Uterus (tissue), 4 donors: Measurements from ENCODE around the gene FAM217B. TPM values are rescaled to one million over a fixed set of nuclear protein-coding genes. Genes with fewer than 3 reads are reported as not detected.
A peak's percentile ranks its signal among the peaks of the same experiment; 100 is the strongest.

Experiments
- DNase-seq, 2 donors: peaks; one replicate each; pipeline ENCODE4 v3.0.0-alpha.2; 2019 to 2020
- H3K27ac ChIP-seq, 2 donors: fragments of 200-600 bp; sonication (generic); 1 replicate in 1 of 2; 2 replicates in 1 of 2; pipeline ENCODE4 v1.5.1; 2016 to 2018
- H3K27me3 ChIP-seq, 2 donors: fragments of 200-600 bp; sonication (generic); one replicate each; pipeline ENCODE4 v1.5.1; 2018 to 2019; ENCODE audit warnings: control low read depth in 1 of 2
- H3K36me3 ChIP-seq, 2 donors: fragments of 200-600 bp; sonication (generic); one replicate each; pipeline ENCODE4 v1.5.1; 2019; ENCODE audit warnings: control low read depth in 1 of 2
- H3K4me1 ChIP-seq, 2 donors: fragments of 200-600 bp; sonication (generic); one replicate each; pipeline ENCODE4 v1.5.1; 2018 to 2019; ENCODE audit warnings: control low read depth in 1 of 2
- H3K4me3 ChIP-seq, 2 donors: fragments of 200-600 bp; sonication (generic); 1 replicate in 1 of 2; 2 replicates in 1 of 2; pipeline ENCODE4 v1.5.1; 2018 to 2019; ENCODE audit warnings: mild to moderate bottlenecking in 1 of 2
- H3K9me3 ChIP-seq, 2 donors: fragments of 200-600 bp; sonication (generic); one replicate each; pipeline ENCODE4 v1.5.1; 2019; ENCODE audit warnings: control low read depth in 1 of 2
- CTCF ChIP-seq, 4 experiments: fragments of 200-600 bp in 2 of 4; fragments of 450-650 bp in 2 of 4; sonication (generic) in 2 of 4; IDR thresholded peaks; one replicate each; pipeline ENCODE4 v1.5.1; 2016 to 2019; ENCODE audit warnings: antibody characterized with exemption in 4 of 4, mild to moderate bottlenecking in 2 of 4, moderate library complexity in 1 of 4
- POLR2A ChIP-seq, 2 donors: fragments of 450-650 bp; IDR thresholded peaks; one replicate each; pipeline ENCODE4 v1.6.1; 2016; ENCODE audit warnings: antibody characterized with exemption in 2 of 2, mild to moderate bottlenecking in 1 of 2, moderate library complexity in 1 of 2
- intact Hi-C: fragments of 100-400 bp; cut with DNase I; formaldehyde crosslinking; loops from one replicate; pipeline ENCODE4 v1.15.1; 2023; ENCODE audit warnings: low total_unique reads
- total RNA-seq, 4 donors: library from RNA; depleted of rRNA in 3 of 4; stranded (reverse); fragments of >200 nt in 3 of 4; gene quantifications; one replicate each; pipeline versions ENCODE4 v1.1.0 to v1.2.4, GENCODE V29; 2014 to 2023
- donor health status: DM: yes; HTN: yes; CAD: no.

FAM217B gene
- total RNA-seq = 10 to 100 TPM; 12.9 to 22.5 (median 14.5) TPM

- H3K9me3 ChIP-seq = no peaks in the 10 kb centered on the region
- H3K4me1 ChIP-seq = peaks cover 7 to 9% of the 10 kb centered on the region in 2 donors
Observed at GRCh38 chr20:59940129-59940955, at the start of gene FAM217B, which contains the start of gene PPP1R3D. Gene FAM217B, plus strand, starts transcription at chr20:59940389. Its CDS starts 3,555 bp downstream, at chr20:59943944. Gene PPP1R3D, minus strand, starts transcription at chr20:59940305. Its CDS starts 374 bp downstream, at chr20:59939931.

GRCh38 chr20:59891581-59891980, 48.6 kb upstream of the FAM217B start:
- H3K36me3 ChIP-seq = no peaks in the 10 kb centered on the region
- no peak for DNase-seq

More at GRCh38 chr20:59940129-59940955, at the start of gene FAM217B, which contains the start of gene PPP1R3D:
- Histone ChIP-seq H3K27me3 (no peaks in the 10 kb centered on the region), H3K27ac (peak within 1 kb of the TSS; percentile 89 to 90), H3K4me3 (peak within 1 kb of the TSS; percentile 58 to 77), H3K36me3 (no peaks in the 10 kb centered on the region)
- intact Hi-C loops = no loop called here
- peak; percentile 96 to 99 for DNase-seq
- TF ChIP-seq POLR2A (IDR thresholded peaks at IDR 0.05) (peak; percentile 82 to 93), CTCF (IDR thresholded peaks at IDR 0.05) (peak in 3 of 4 experiments; percentile 17 to 36 (median 18))

GRCh38 chr20:59895908-59896307, 44.3 kb upstream of the FAM217B start:
- no peaks in the 10 kb centered on the region for H3K9me3 ChIP-seq
- DNase-seq = no peak
- no peaks in the 10 kb centered on the region for H3K36me3 ChIP-seq
- no peak for TF ChIP-seq CTCF (IDR thresholded peaks at IDR 0.05)
- TF ChIP-seq POLR2A (IDR thresholded peaks at IDR 0.05) = no peak
- no peak overlapping the region for H3K4me3 ChIP-seq
- no peak overlapping the region for H3K27ac ChIP-seq
- no peaks in the 10 kb centered on the region for H3K27me3 ChIP-seq
- H3K4me1 ChIP-seq = no peaks in the 10 kb centered on the region
- intact Hi-C loops = no loop called here

More at GRCh38 chr20:59891581-59891980, 48.6 kb upstream of the FAM217B start:
- Histone ChIP-seq H3K27ac (no peak overlapping the region), H3K27me3 (no peaks in the 10 kb centered on the region), H3K4me1 (no peaks in the 10 kb centered on the region), H3K9me3 (no peaks in the 10 kb centered on the region), H3K4me3 (no peak overlapping the region)
- TF ChIP-seq CTCF (IDR thresholded peaks at IDR 0.05) (no peak), POLR2A (IDR thresholded peaks at IDR 0.05) (no peak)
- intact Hi-C loops = no loop called here

- Histone ChIP-seq H3K4me1 (no peaks in the 10 kb centered on the region), H3K9me3 (no peaks in the 10 kb centered on the region), H3K4me3 (no peak overlapping the region), H3K36me3 (no peaks in the 10 kb centered on the region), H3K27ac (no peak overlapping the region), H3K27me3 (no peaks in the 10 kb centered on the region)
- intact Hi-C loops = no loop called here
- no peak for DNase-seq
- TF ChIP-seq CTCF (IDR thresholded peaks at IDR 0.05) (no peak), POLR2A (IDR thresholded peaks at IDR 0.05) (no peak)
Observed at GRCh38 chr20:59902470-59902869, 37.7 kb upstream of the FAM217B start.

- TF ChIP-seq POLR2A (IDR thresholded peaks at IDR 0.05) = no peak
- Histone ChIP-seq H3K27ac (no peak overlapping the region), H3K4me3 (no peak overlapping the region), H3K36me3 (no peaks in the 10 kb centered on the region), H3K27me3 (no peaks in the 10 kb centered on the region), H3K9me3 (no peaks in the 10 kb centered on the region), H3K4me1 (no peaks in the 10 kb centered on the region)
- no peak for DNase-seq
- intact Hi-C loops = no loop called here
Observed at GRCh38 chr20:59903621-59904020, 36.6 kb upstream of the FAM217B start.
